Keratinocyte (primary cell): Measurements from ENCODE around the gene FNIP2. TPM values are rescaled to one million over a fixed set of nuclear protein-coding genes. Genes with fewer than 3 reads are reported as not detected.

Experiments
- DNase-seq: peaks from one replicate; pipeline ENCODE4 v3.0.0-alpha.2; 2011; ENCODE audit warnings: low read depth, missing footprints, low spot score
- FAIRE-seq: peaks from 2 replicates; lab custom pipeline; 2011; peaks lifted over from hg19 to GRCh38; lab: Jason Lieb, UNC
- H2AFZ ChIP-seq: 2 replicates; pipeline ENCODE4 v1.6.0; 2012; ENCODE audit warnings: low read length, control low read depth, inconsistent platforms; ENCODE audit not compliant: control insufficient read depth
- H3K27ac ChIP-seq: 2 replicates; pipeline ENCODE4 v1.5.1; 2011; ENCODE audit warnings: low read length; ENCODE audit not compliant: control insufficient read depth, insufficient read depth
- H3K27me3 ChIP-seq: 3 replicates; pipeline ENCODE4 v1.6.0; 2011; ENCODE audit warnings: low read length; ENCODE audit not compliant: control insufficient read depth, insufficient read depth; ENCODE audit errors: extremely low read depth
- H3K36me3 ChIP-seq, 2 experiments: 2 replicates in 1 of 2; 3 replicates in 1 of 2; pipeline ENCODE4 v1.5.1; 2011; ENCODE audit warnings: low read length in 2 of 2, mild to moderate bottlenecking in 1 of 2; ENCODE audit not compliant: control insufficient read depth in 2 of 2, insufficient read depth in 2 of 2; ENCODE audit errors: extremely low read depth in 1 of 2
- H3K4me1 ChIP-seq: 3 replicates; pipeline ENCODE4 v1.5.1; 2011; ENCODE audit warnings: low read length; ENCODE audit not compliant: control insufficient read depth, insufficient read depth; ENCODE audit errors: extremely low read depth
- H3K4me2 ChIP-seq: 3 replicates; pipeline ENCODE4 v1.6.0; 2011; ENCODE audit warnings: low read depth, low read length; ENCODE audit not compliant: control insufficient read depth, insufficient read depth; ENCODE audit errors: extremely low read depth
- H3K4me3 ChIP-seq, 3 experiments: fragments of 200-600 bp in 1 of 3; sonication (generic) in 1 of 3; 2 replicates in 2 of 3; 3 replicates in 1 of 3; pipeline ENCODE4 v1.5.1; 2011 to 2016; ENCODE audit warnings: low read length in 3 of 3, mild to moderate bottlenecking in 3 of 3, control low read depth in 2 of 3, inconsistent platforms in 1 of 3, low read depth in 1 of 3, mixed read lengths in 1 of 3, mixed run types in 1 of 3, moderate library complexity in 1 of 3; ENCODE audit not compliant: control insufficient read depth in 2 of 3, insufficient read depth in 2 of 3; ENCODE audit errors: extremely low read depth in 1 of 3
- H3K79me2 ChIP-seq: 2 replicates; pipeline ENCODE4 v1.6.0; 2012; ENCODE audit warnings: low read length; ENCODE audit not compliant: control insufficient read depth, insufficient read depth
- H3K9ac ChIP-seq: 3 replicates; pipeline ENCODE4 v1.6.0; 2011; ENCODE audit warnings: low read length; ENCODE audit not compliant: control insufficient read depth, insufficient read depth; ENCODE audit errors: extremely low read depth
- H3K9me1 ChIP-seq: 3 replicates; pipeline ENCODE4 v1.6.0; 2011; ENCODE audit warnings: low read length; ENCODE audit not compliant: control insufficient read depth, insufficient read depth; ENCODE audit errors: extremely low read depth
- H3K9me3 ChIP-seq: 2 replicates; pipeline ENCODE4 v1.5.1; 2012; ENCODE audit warnings: low read depth, low read length; ENCODE audit not compliant: control insufficient read depth
- H4K20me1 ChIP-seq: 3 replicates; pipeline ENCODE4 v1.6.0; 2011; ENCODE audit warnings: low read length; ENCODE audit not compliant: control insufficient read depth, insufficient read depth; ENCODE audit errors: extremely low read depth
- EZH2 ChIP-seq: IDR thresholded peaks from one replicate; pipeline ENCODE4 v1.6.1; 2012; ENCODE audit warnings: inconsistent platforms, mild to moderate bottlenecking, low read length, moderate library complexity
- dilution Hi-C: fragments of 300-500 bp; cut with MboI; formaldehyde crosslinking; loops from one replicate; pipeline ENCODE4 v1.7.0; 2020; ENCODE audit warnings: low sequenced_read_pairs; ENCODE audit not compliant: extremely low pct_ligation_motif_present
- polyA plus RNA-seq, 5 experiments: library from polyadenylated mRNA; depleted of rRNA in 3 of 5; stranded (reverse) in 3 of 5; stranded (forward) in 1 of 5; unstranded in 1 of 5; fragments of >200 nt; gene quantifications; 1 replicate in 1 of 5; 2 replicates in 3 of 5; 3 replicates in 1 of 5; pipeline versions ENCODE4 v1.2.1 to v1.2.3, GENCODE V29; 2011 to 2012; ENCODE audit warnings: missing spikeins in 2 of 5, low read depth in 1 of 5, low replicate concordance in 1 of 5
- TF ChIP-seq, protein P1 (sequence below), 3 experiments: IDR thresholded peaks in 1 of 3; conservative IDR thresholded peaks in 1 of 3; optimal IDR thresholded peaks in 1 of 3; 2 replicates in 2 of 3; 3 replicates in 1 of 3; pipeline versions ENCODE3 to v1.5.1; 2011; ENCODE audit warnings: low read length in 3 of 3, mild to moderate bottlenecking in 3 of 3, moderate library complexity in 2 of 3, control low read depth in 1 of 3, inconsistent platforms in 1 of 3; ENCODE audit not compliant: insufficient read depth in 2 of 3; ENCODE audit errors: extremely low read depth in 1 of 3

Gene FNIP2
- polyA plus RNA-seq, 1 donor (not counting 4 experiments of a cell fraction or from before 2014, with no cell fraction given): 6.2 TPM

DNA sequence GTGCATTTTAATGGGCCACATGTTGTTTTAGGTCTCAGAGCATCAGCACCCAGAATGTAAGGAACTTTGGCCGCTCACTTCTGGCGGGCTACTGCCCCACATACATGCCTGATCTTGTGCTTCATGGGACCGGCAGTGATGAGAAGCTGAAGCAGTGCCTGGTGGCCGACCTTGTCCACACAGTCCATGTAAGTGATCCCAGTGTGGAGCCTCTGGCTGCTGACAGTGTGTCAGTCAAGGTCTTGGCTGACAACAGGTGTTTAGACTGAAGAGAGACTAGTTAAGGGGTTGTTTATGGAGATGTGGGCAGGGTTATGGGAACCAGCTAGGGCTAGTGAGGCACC, 101.4 kb downstream of the FNIP2 start:
- no peak overlapping the region for H2AFZ ChIP-seq
- no peak overlapping the region for H3K9ac ChIP-seq
- no peak overlapping the region for H3K27ac ChIP-seq
- DNase-seq (no peak), FAIRE-seq (no peak)
- H3K79me2 ChIP-seq: no peaks in the 10 kb centered on the region
- H4K20me1 ChIP-seq: no peaks in the 10 kb centered on the region
- H3K4me1 ChIP-seq: peaks cover 13% of the 10 kb centered on the region
- dilution Hi-C loops: no loop called here
- no peaks in the 10 kb centered on the region for H3K27me3 ChIP-seq
- no peak overlapping the region for H3K4me3 ChIP-seq
- TF ChIP-seq, protein P1, sequence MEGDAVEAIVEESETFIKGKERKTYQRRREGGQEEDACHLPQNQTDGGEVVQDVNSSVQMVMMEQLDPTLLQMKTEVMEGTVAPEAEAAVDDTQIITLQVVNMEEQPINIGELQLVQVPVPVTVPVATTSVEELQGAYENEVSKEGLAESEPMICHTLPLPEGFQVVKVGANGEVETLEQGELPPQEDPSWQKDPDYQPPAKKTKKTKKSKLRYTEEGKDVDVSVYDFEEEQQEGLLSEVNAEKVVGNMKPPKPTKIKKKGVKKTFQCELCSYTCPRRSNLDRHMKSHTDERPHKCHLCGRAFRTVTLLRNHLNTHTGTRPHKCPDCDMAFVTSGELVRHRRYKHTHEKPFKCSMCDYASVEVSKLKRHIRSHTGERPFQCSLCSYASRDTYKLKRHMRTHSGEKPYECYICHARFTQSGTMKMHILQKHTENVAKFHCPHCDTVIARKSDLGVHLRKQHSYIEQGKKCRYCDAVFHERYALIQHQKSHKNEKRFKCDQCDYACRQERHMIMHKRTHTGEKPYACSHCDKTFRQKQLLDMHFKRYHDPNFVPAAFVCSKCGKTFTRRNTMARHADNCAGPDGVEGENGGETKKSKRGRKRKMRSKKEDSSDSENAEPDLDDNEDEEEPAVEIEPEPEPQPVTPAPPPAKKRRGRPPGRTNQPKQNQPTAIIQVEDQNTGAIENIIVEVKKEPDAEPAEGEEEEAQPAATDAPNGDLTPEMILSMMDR (optimal IDR thresholded peaks at IDR 0.05 in 1 of 3, IDR thresholded peaks at IDR 0.05 in 1 of 3, conservative IDR thresholded peaks at IDR 0.05 in 1 of 3; ENCODE audit: extremely low read depth in 1 of 3, insufficient read depth in 2 of 3, low read length in 3 of 3): no peak
- TF ChIP-seq EZH2: no peak
- H3K9me1 ChIP-seq: no peaks in the 10 kb centered on the region
- no peak overlapping the region for H3K4me2 ChIP-seq
- H3K9me3 ChIP-seq: no peaks in the 10 kb centered on the region
- H3K36me3 ChIP-seq: peaks cover 0 to 5% of the 10 kb centered on the region in 2 experiments

DNA sequence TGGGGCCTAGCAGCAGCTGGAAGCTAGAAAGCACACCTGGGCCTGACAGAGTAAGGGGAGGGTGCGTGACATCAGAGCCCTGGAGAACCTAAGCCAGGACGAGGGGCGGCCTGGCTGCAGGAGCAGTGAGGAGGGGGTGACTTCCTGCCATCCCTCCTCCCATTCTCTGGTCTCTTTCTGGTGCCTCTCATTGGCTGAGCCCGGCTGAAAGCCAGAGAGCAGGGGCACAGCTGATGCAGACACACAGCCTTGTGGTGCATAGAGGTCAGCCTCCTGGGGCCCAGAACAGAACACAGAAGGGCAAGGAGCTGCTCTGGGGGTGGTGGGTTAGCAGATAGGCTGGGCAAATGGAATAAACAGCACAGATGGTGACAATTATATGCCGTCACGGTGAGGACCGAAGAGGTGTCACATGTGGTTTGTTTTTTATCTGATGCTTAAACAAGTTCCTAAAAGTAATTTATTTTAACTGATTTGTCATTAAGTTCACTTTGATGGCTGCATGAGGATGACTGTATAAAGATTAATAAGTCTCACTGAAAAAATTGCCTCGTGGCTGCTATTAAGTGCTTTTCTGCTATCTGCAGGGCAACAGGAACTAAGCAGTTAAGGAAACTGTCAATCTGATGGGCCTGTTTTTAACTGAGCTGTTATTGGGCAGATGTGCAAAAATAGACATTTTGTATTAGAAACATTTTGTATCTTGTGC, 102.0 kb downstream of the FNIP2 start:
- H3K9ac ChIP-seq: no peak overlapping the region
- dilution Hi-C loops: no loop called here
- H2AFZ ChIP-seq: no peak overlapping the region
- TF ChIP-seq, protein P1 (optimal IDR thresholded peaks at IDR 0.05 in 1 of 3, IDR thresholded peaks at IDR 0.05 in 1 of 3, conservative IDR thresholded peaks at IDR 0.05 in 1 of 3; ENCODE audit: extremely low read depth in 1 of 3, insufficient read depth in 2 of 3, low read length in 3 of 3): no peak
- no peak for TF ChIP-seq EZH2
- H3K4me2 ChIP-seq: no peak overlapping the region
- no peaks in the 10 kb centered on the region for H3K27me3 ChIP-seq
- peaks cover 0 to 5% of the 10 kb centered on the region in 2 experiments for H3K36me3 ChIP-seq
- H4K20me1 ChIP-seq: no peaks in the 10 kb centered on the region
- H3K4me1 ChIP-seq: peaks cover 13% of the 10 kb centered on the region
- no peaks in the 10 kb centered on the region for H3K9me1 ChIP-seq
- no peak overlapping the region for H3K27ac ChIP-seq
- no peak for FAIRE-seq
- no peaks in the 10 kb centered on the region for H3K9me3 ChIP-seq
- H3K79me2 ChIP-seq: no peaks in the 10 kb centered on the region
- DNase-seq: no peak
- no peak overlapping the region for H3K4me3 ChIP-seq
